A549 (cell line): ENCODE results near the gene SNTB2. TPM values are rescaled to one million over a fixed set of nuclear protein-coding genes. Genes with fewer than 3 reads are reported as not detected.

Experiments used
- ATAC-seq, 2 experiments: fragments of 200-7000 bp in 1 of 2; fragments of >200 bp in 1 of 2; cut with Nextera tagmentation in 1 of 2; cut with Tn5 transposase in 1 of 2; 3 replicates each; pipeline versions ENCODE4 v1.8.0 to v1.9.1; 2018 to 2020; ENCODE audit warnings: mild to moderate bottlenecking in 1 of 2, moderate library complexity in 1 of 2
- CTCF ChIA-PET: fragments of 300-600 bp; sonication (Branson Sonifier 250); formaldehyde crosslinking; extraction: SDS; loops from one replicate; lab custom pipeline; 2021; ENCODE audit warnings: antibody characterized with exemption, inconsistent platforms; lab: Yijun Ruan, JAX
- POLR2A ChIA-PET: fragments of 350-600 bp; formaldehyde crosslinking; extraction: SDS; loops from one replicate; lab custom pipeline; 2021; ENCODE audit warnings: antibody characterized with exemption, inconsistent platforms; lab: Yijun Ruan, JAX
- DNase-seq, 2 experiments: peaks; one replicate each; pipeline versions ENCODE4 v3.0.0 to v3.0.0-alpha.2; 2011 to 2016; ENCODE audit warnings: low read depth in 1 of 2, low spot score in 1 of 2
- FAIRE-seq: peaks from 2 replicates; lab custom pipeline; 2011; peaks lifted over from hg19 to GRCh38; lab: Jason Lieb, UNC
- H3K27ac ChIP-seq, 2 experiments: fragments of >200 bp; sonication (Bioruptor Twin); formaldehyde crosslinking; 3 replicates each; pipeline ENCODE4 v1.5.1; 2016 to 2017
- H3K4me1 ChIP-seq: fragments of >200 bp; sonication (Bioruptor Twin); formaldehyde crosslinking; 3 replicates; pipeline ENCODE4 v1.6.1; 2016
- H3K4me2 ChIP-seq: fragments of >200 bp; sonication (Bioruptor Twin); formaldehyde crosslinking; 3 replicates; pipeline ENCODE4 v1.6.1; 2016
- H3K4me3 ChIP-seq: fragments of >200 bp; sonication (Bioruptor Twin); formaldehyde crosslinking; 3 replicates; pipeline ENCODE4 v1.5.1; 2016
- H3K9me3 ChIP-seq: fragments of >200 bp; sonication (Bioruptor Twin); formaldehyde crosslinking; 3 replicates; pipeline ENCODE4 v1.6.1; 2016
- BHLHE40 ChIP-seq: IDR thresholded peaks from 2 replicates; pipeline ENCODE4 v1.6.1; 2012; ENCODE audit warnings: low read depth, low read length, inconsistent platforms
- CHD2 ChIP-seq: fragments of 150-350 bp; IDR thresholded peaks from 2 replicates; pipeline ENCODE4 v1.6.1; 2014; ENCODE audit warnings: low read length; ENCODE audit not compliant: partially characterized antibody
- EHF ChIP-seq: fragments of 250-450 bp; sonication (Bioruptor Pico); IDR thresholded peaks from 2 replicates; pipeline ENCODE4 v1.5.0; 2020; ENCODE audit warnings: mild to moderate bottlenecking
- EHMT2 ChIP-seq: fragments of 200-600 bp; sonication (generic); IDR thresholded peaks from 2 replicates; pipeline ENCODE4 v1.6.1; 2016; ENCODE audit warnings: antibody characterized with exemption, low read depth, mild to moderate bottlenecking, moderate library complexity
- EP300 ChIP-seq, 2 experiments: fragments of >200 bp; sonication (Bioruptor Twin); formaldehyde crosslinking; IDR thresholded peaks; 2 replicates in 1 of 2; 3 replicates in 1 of 2; pipeline ENCODE4 v1.6.1; 2016 to 2017
- FOSB ChIP-seq: fragments of 250-450 bp; sonication (Bioruptor Pico); IDR thresholded peaks from 2 replicates; pipeline ENCODE4 v1.5.0; 2020; ENCODE audit warnings: mild to moderate bottlenecking, moderate library complexity
- JUN ChIP-seq, 2 experiments: fragments of >200 bp; sonication (Bioruptor Twin); formaldehyde crosslinking; IDR thresholded peaks; 2 replicates in 1 of 2; 3 replicates in 1 of 2; pipeline ENCODE4 v1.6.1; 2016 to 2017
- MYC ChIP-seq: IDR thresholded peaks from 2 replicates; pipeline ENCODE4 v1.6.1; 2012; ENCODE audit warnings: mild to moderate bottlenecking, inconsistent platforms, low read length, improper control_type of control experiment, borderline replicate concordance
- NFE2L2 ChIP-seq: fragments of 150-350 bp; conservative IDR thresholded peaks from 2 replicates; pipeline ENCODE4 v1.6.1; 2014; ENCODE audit warnings: low read length
- NPAS2 ChIP-seq: fragments of 250-450 bp; sonication (Bioruptor Pico); IDR thresholded peaks from 2 replicates; pipeline ENCODE4 v1.8.0; 2022; ENCODE audit warnings: mild to moderate bottlenecking, moderate library complexity, borderline replicate concordance
- PHF8 ChIP-seq: fragments of 200-600 bp; sonication (generic); IDR thresholded peaks from 2 replicates; pipeline ENCODE4 v1.6.1; 2016; ENCODE audit warnings: low read depth, mild to moderate bottlenecking, antibody characterized with exemption, moderate library complexity, borderline replicate concordance
- POLR2AphosphoS2 ChIP-seq: conservative IDR thresholded peaks from 2 replicates; pipeline ENCODE4 v1.6.1; 2012; ENCODE audit warnings: low read length, improper control_type of control experiment, inconsistent platforms
- ZFP36 ChIP-seq: fragments of 450-650 bp; IDR thresholded peaks from 2 replicates; pipeline ENCODE4 v1.6.1; 2014; ENCODE audit warnings: borderline replicate concordance; ENCODE audit not compliant: partially characterized antibody
- ZNF302 ChIP-seq: fragments of 250-450 bp; sonication (Bioruptor Pico); IDR thresholded peaks from 2 replicates; pipeline ENCODE4 v1.9.0; 2021; ENCODE audit warnings: inconsistent platforms, mild to moderate bottlenecking, moderate library complexity
- WGBS: methylation state at CpG from one replicate; pipeline ENCODE4 v1.1.6; 2017; ENCODE audit errors: missing lambda C conversion rate; 5-methylcytosine and 5-hydroxymethylcytosine counted together
- polyA plus RNA-seq, 4 experiments: library from polyadenylated mRNA; depleted of rRNA in 3 of 4; stranded (reverse); fragments of >200 nt; fragmentation: RNase III in 1 of 4; extraction: RNeasy Plus Mini Kit Qiagen cat#74134 plus additional on column Dnase treatment in 1 of 4; gene quantifications; 2 replicates in 3 of 4; 3 replicates in 1 of 4; pipeline ENCODE4 v1.2.3, GENCODE V29; 2011 to 2017
- TF ChIP-seq, protein P1 (sequence below): IDR thresholded peaks from 2 replicates; pipeline ENCODE4 v1.6.1; 2012
- TF ChIP-seq, protein P2 (sequence below): fragments of >200 bp; sonication (Bioruptor Twin); formaldehyde crosslinking; IDR thresholded peaks from 3 replicates; pipeline ENCODE4 v1.5.1; 2016

The SNTB2 gene
- polyA plus RNA-seq, 2 of the 4 experiments (the other 2 are of a cell fraction) = 7.8 to 20.8 TPM

GRCh38 chr16:69318177-69318910 is 131.4 kb downstream of the SNTB2 start:
- TF ChIP-seq ZNF302 (CRISPR knock-in tag) = no peak
- no peak for TF ChIP-seq POLR2AphosphoS2
- TF ChIP-seq FOSB = no peak
- TF ChIP-seq BHLHE40 = no peak
- no peak for TF ChIP-seq NPAS2 (CRISPR knock-in tag)
- no peak for TF ChIP-seq NFE2L2
- TF ChIP-seq PHF8 = no peak
- TF ChIP-seq, protein P1, sequence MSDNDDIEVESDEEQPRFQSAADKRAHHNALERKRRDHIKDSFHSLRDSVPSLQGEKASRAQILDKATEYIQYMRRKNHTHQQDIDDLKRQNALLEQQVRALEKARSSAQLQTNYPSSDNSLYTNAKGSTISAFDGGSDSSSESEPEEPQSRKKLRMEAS = no peak
- TF ChIP-seq ZFP36 = no peak
- TF ChIP-seq, protein P2, sequence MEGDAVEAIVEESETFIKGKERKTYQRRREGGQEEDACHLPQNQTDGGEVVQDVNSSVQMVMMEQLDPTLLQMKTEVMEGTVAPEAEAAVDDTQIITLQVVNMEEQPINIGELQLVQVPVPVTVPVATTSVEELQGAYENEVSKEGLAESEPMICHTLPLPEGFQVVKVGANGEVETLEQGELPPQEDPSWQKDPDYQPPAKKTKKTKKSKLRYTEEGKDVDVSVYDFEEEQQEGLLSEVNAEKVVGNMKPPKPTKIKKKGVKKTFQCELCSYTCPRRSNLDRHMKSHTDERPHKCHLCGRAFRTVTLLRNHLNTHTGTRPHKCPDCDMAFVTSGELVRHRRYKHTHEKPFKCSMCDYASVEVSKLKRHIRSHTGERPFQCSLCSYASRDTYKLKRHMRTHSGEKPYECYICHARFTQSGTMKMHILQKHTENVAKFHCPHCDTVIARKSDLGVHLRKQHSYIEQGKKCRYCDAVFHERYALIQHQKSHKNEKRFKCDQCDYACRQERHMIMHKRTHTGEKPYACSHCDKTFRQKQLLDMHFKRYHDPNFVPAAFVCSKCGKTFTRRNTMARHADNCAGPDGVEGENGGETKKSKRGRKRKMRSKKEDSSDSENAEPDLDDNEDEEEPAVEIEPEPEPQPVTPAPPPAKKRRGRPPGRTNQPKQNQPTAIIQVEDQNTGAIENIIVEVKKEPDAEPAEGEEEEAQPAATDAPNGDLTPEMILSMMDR = no peak
- TF ChIP-seq CHD2 = no peak
- no peak for TF ChIP-seq EHMT2
- no peak for ATAC-seq
- DNase-seq = no peak
- no peak overlapping the region for H3K4me3 ChIP-seq
- 97% methylated on average over 29 of the region's 30 CpGs for WGBS
- no peak for FAIRE-seq
- no peaks in the 10 kb centered on the region for H3K4me1 ChIP-seq
- no peak overlapping the region for H3K4me2 ChIP-seq
- H3K27ac ChIP-seq = no peak overlapping the region
- H3K9me3 ChIP-seq = no peaks in the 10 kb centered on the region
- POLR2A ChIA-PET = interaction anchor here (0.7 to 1.4 kb wide), 3 partner anchors 8 to 14 kb away, joined by 4 to 22 read pairs (median 6); no protein-coding TSS in a partner anchor
- CTCF ChIA-PET = interaction anchor here (0.6 to 2.0 kb wide), 3 partner anchors 8 to 206 kb away, joined by 3 to 5 read pairs (median 4); no protein-coding TSS in a partner anchor

DNA sequence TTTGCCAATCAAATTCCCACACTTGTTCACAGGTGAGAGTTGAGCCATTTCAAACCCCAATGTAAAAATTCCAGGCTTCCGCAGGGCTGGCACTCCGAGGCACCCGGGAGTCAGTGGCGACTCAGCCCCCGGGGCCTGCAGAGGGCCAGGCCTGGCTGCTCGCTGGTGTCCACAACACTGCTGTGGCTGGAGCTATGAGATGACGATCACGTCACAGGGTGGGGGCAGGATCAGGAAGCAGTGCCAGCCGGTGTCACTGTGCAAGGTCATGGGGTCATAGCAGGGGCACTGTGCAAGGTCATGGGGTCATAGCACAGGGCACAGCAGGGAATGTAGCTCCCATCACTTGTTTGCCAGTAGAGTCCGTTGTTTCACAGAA is 131.9 kb downstream of the SNTB2 start:
- ChIA-PET POLR2A (interaction anchor here (0.8 kb wide), 1 partner anchor 11 kb away, joined by 4 read pairs; no protein-coding TSS in a partner anchor), CTCF (interaction anchor here (1.2 to 2.0 kb wide), 2 partner anchors 9 to 169 kb away, joined by 3 to 5 read pairs; no protein-coding TSS in a partner anchor)
- no peak overlapping the region for H3K27ac ChIP-seq
- 0 out of 3 replicates have a peak, but pooled peaks cover under 1% of the 10 kb centered on the region for H3K4me1 ChIP-seq
- H3K9me3 ChIP-seq = no peaks in the 10 kb centered on the region
- FAIRE-seq = no peak
- no peak overlapping the region for H3K4me3 ChIP-seq
- peak in 1 of 2 experiments; percentile 17; a peak in 2 of 6 replicates for ATAC-seq
- no peak overlapping the region for H3K4me2 ChIP-seq
- DNase-seq = no peak
- TF ChIP-seq JUN (IDR thresholded peaks at IDR 0.05) (no peak), EHF (CRISPR knock-in tag) (no peak)
- 74% methylated on average over 8 of the region's 10 CpGs for WGBS

DNA sequence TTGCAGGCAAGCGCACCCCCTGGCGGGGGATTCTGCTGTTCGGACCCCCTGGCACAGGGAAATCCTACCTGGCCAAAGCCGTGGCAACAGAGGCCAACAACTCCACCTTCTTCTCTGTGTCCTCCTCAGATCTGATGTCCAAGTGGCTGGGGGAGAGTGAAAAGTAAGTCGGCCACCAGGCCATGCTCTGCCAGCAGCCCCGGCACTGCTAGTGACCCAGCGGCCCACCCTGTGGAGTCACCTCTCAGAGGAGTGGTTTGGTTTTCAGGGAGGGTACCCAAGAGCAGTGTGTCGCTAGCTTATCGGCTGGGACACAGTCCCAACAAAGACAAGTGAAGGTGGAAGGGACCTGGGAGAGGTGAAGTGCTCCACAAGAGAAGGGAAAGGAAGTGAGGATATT is 132.4 kb downstream of the SNTB2 start:
- peaks cover 4% of the 10 kb centered on the region; the same call in 1 of the 3 replicates for H3K4me1 ChIP-seq
- no peak overlapping the region for H3K27ac ChIP-seq
- WGBS = 93% methylated on average over 9 of the region's 9 CpGs
- DNase-seq (no peak), FAIRE-seq (no peak), ATAC-seq (no peak)
- ChIA-PET CTCF (interaction anchor here (2.0 kb wide), 1 partner anchor 9 kb away, joined by 5 read pairs; no protein-coding TSS in a partner anchor), POLR2A (no interaction called here)
- H3K4me3 ChIP-seq = no peak overlapping the region
- TF ChIP-seq, protein P2 = no peak
- TF ChIP-seq ZNF302 (CRISPR knock-in tag) (no peak), EP300 (IDR thresholded peaks at IDR 0.05) (no peak), MYC (no peak)
- H3K4me2 ChIP-seq = no peak overlapping the region
- no peaks in the 10 kb centered on the region for H3K9me3 ChIP-seq
